ENCODE results near the gene PTHLH. TPM values are rescaled to one million over a fixed set of nuclear protein-coding genes. Genes with fewer than 3 reads are reported as not detected.

The PTHLH gene
- total and polyA plus RNA-seq, 10 of the 15 experiments (the other 5 are each of a cell fraction or from before 2014, with no cell fraction given): 0.08 to 0.12 TPM; not detected in 8

GRCh38 chr12:27927347-27927746 is 45.2 kb downstream of the PTHLH start (continued):
- TF ChIP-seq ZBTB11 (CRISPR knock-in tag; IDR thresholded peaks at IDR 0.05) (no peak), E2F8 (IDR thresholded peaks at IDR 0.05; ENCODE audit: low read depth, partially characterized antibody) (no peak), ZNF687 (IDR thresholded peaks at IDR 0.05) (no peak), ZNF622 (IDR thresholded peaks at IDR 0.05) (no peak), CBX3 (IDR thresholded peaks at IDR 0.05; ENCODE audit: borderline replicate concordance, low read depth) (no peak), FOXK2 (IDR thresholded peaks at IDR 0.05) (no peak), HDGF (IDR thresholded peaks at IDR 0.05) (no peak), HCFC1 (IDR thresholded peaks at IDR 0.05; ENCODE audit: low read length) (no peak), ASH2L (IDR thresholded peaks at IDR 0.05; ENCODE audit: borderline replicate concordance, low read depth) (no peak), PAX5 (IDR thresholded peaks at IDR 0.05; ENCODE audit: borderline replicate concordance, low read depth, low read length) (no peak), KAT2A (conservative IDR thresholded peaks at IDR 0.05; ENCODE audit: control insufficient read depth, low read depth, low read length) (no peak)

Data from GM12878 (cell line).